Keratinocyte (primary cell): ENCODE data around the gene MARCHF6. TPM values are rescaled to one million over a fixed set of nuclear protein-coding genes. Genes with fewer than 3 reads are reported as not detected.

Experiments used
- DNase-seq: peaks from one replicate; pipeline ENCODE4 v3.0.0-alpha.2; 2011; ENCODE audit warnings: low read depth, missing footprints, low spot score
- FAIRE-seq: peaks from 2 replicates; lab custom pipeline; 2011; peaks lifted over from hg19 to GRCh38; lab: Jason Lieb, UNC
- H2AFZ ChIP-seq: 2 replicates; pipeline ENCODE4 v1.6.0; 2012; ENCODE audit warnings: low read length, control low read depth, inconsistent platforms; ENCODE audit not compliant: control insufficient read depth
- H3K27ac ChIP-seq: 2 replicates; pipeline ENCODE4 v1.5.1; 2011; ENCODE audit warnings: low read length; ENCODE audit not compliant: control insufficient read depth, insufficient read depth
- H3K27me3 ChIP-seq: 3 replicates; pipeline ENCODE4 v1.6.0; 2011; ENCODE audit warnings: low read length; ENCODE audit not compliant: control insufficient read depth, insufficient read depth; ENCODE audit errors: extremely low read depth
- H3K36me3 ChIP-seq, 2 experiments: 2 replicates in 1 of 2; 3 replicates in 1 of 2; pipeline ENCODE4 v1.5.1; 2011; ENCODE audit warnings: low read length in 2 of 2, mild to moderate bottlenecking in 1 of 2; ENCODE audit not compliant: control insufficient read depth in 2 of 2, insufficient read depth in 2 of 2; ENCODE audit errors: extremely low read depth in 1 of 2
- H3K4me1 ChIP-seq: 3 replicates; pipeline ENCODE4 v1.5.1; 2011; ENCODE audit warnings: low read length; ENCODE audit not compliant: control insufficient read depth, insufficient read depth; ENCODE audit errors: extremely low read depth
- H3K4me2 ChIP-seq: 3 replicates; pipeline ENCODE4 v1.6.0; 2011; ENCODE audit warnings: low read depth, low read length; ENCODE audit not compliant: control insufficient read depth, insufficient read depth; ENCODE audit errors: extremely low read depth
- H3K4me3 ChIP-seq, 3 experiments: fragments of 200-600 bp in 1 of 3; sonication (generic) in 1 of 3; 2 replicates in 2 of 3; 3 replicates in 1 of 3; pipeline ENCODE4 v1.5.1; 2011 to 2016; ENCODE audit warnings: low read length in 3 of 3, mild to moderate bottlenecking in 3 of 3, control low read depth in 2 of 3, inconsistent platforms in 1 of 3, low read depth in 1 of 3, mixed read lengths in 1 of 3, mixed run types in 1 of 3, moderate library complexity in 1 of 3; ENCODE audit not compliant: control insufficient read depth in 2 of 3, insufficient read depth in 2 of 3; ENCODE audit errors: extremely low read depth in 1 of 3
- H3K79me2 ChIP-seq: 2 replicates; pipeline ENCODE4 v1.6.0; 2012; ENCODE audit warnings: low read length; ENCODE audit not compliant: control insufficient read depth, insufficient read depth
- H3K9ac ChIP-seq: 3 replicates; pipeline ENCODE4 v1.6.0; 2011; ENCODE audit warnings: low read length; ENCODE audit not compliant: control insufficient read depth, insufficient read depth; ENCODE audit errors: extremely low read depth
- H3K9me1 ChIP-seq: 3 replicates; pipeline ENCODE4 v1.6.0; 2011; ENCODE audit warnings: low read length; ENCODE audit not compliant: control insufficient read depth, insufficient read depth; ENCODE audit errors: extremely low read depth
- H3K9me3 ChIP-seq: 2 replicates; pipeline ENCODE4 v1.5.1; 2012; ENCODE audit warnings: low read depth, low read length; ENCODE audit not compliant: control insufficient read depth
- H4K20me1 ChIP-seq: 3 replicates; pipeline ENCODE4 v1.6.0; 2011; ENCODE audit warnings: low read length; ENCODE audit not compliant: control insufficient read depth, insufficient read depth; ENCODE audit errors: extremely low read depth
- CTCF ChIP-seq, 3 experiments: IDR thresholded peaks in 1 of 3; conservative IDR thresholded peaks in 1 of 3; optimal IDR thresholded peaks in 1 of 3; 2 replicates in 2 of 3; 3 replicates in 1 of 3; pipeline versions ENCODE3 to v1.5.1; 2011; ENCODE audit warnings: low read length in 3 of 3, mild to moderate bottlenecking in 3 of 3, moderate library complexity in 2 of 3, control low read depth in 1 of 3, inconsistent platforms in 1 of 3; ENCODE audit not compliant: insufficient read depth in 2 of 3; ENCODE audit errors: extremely low read depth in 1 of 3
- EZH2 ChIP-seq: IDR thresholded peaks from one replicate; pipeline ENCODE4 v1.6.1; 2012; ENCODE audit warnings: inconsistent platforms, mild to moderate bottlenecking, low read length, moderate library complexity
- dilution Hi-C: fragments of 300-500 bp; cut with MboI; formaldehyde crosslinking; loops from one replicate; pipeline ENCODE4 v1.7.0; 2020; ENCODE audit warnings: low sequenced_read_pairs; ENCODE audit not compliant: extremely low pct_ligation_motif_present
- polyA plus RNA-seq, 5 experiments: library from polyadenylated mRNA; depleted of rRNA in 3 of 5; stranded (reverse) in 3 of 5; stranded (forward) in 1 of 5; unstranded in 1 of 5; fragments of >200 nt; gene quantifications; 1 replicate in 1 of 5; 2 replicates in 3 of 5; 3 replicates in 1 of 5; pipeline versions ENCODE4 v1.2.1 to v1.2.3, GENCODE V29; 2011 to 2012; ENCODE audit warnings: missing spikeins in 2 of 5, low read depth in 1 of 5, low replicate concordance in 1 of 5

The MARCHF6 gene
- polyA plus RNA-seq, 1 donor (not counting 4 experiments of a cell fraction or from before 2014, with no cell fraction given), result 196 TPM

GRCh38 chr5:10311595-10312425, 41.7 kb upstream of the MARCHF6 start:
- Histone ChIP-seq H3K4me3 (no peak overlapping the region), H3K9me3 (no peaks in the 10 kb centered on the region), H3K27me3 (no peaks in the 10 kb centered on the region), H3K9me1 (no peaks in the 10 kb centered on the region), H3K4me2 (no peak overlapping the region), H3K27ac (no peak overlapping the region), H3K4me1 (peaks cover 27% of the 10 kb centered on the region), H3K36me3 (no peaks in the 10 kb centered on the region), H2AFZ (no peak overlapping the region), H3K79me2 (no peaks in the 10 kb centered on the region), H3K9ac (no peak overlapping the region), H4K20me1 (no peaks in the 10 kb centered on the region)
- no peak for DNase-seq
- no peak for TF ChIP-seq CTCF (optimal IDR thresholded peaks at IDR 0.05 in 1 of 3, IDR thresholded peaks at IDR 0.05 in 1 of 3, conservative IDR thresholded peaks at IDR 0.05 in 1 of 3; ENCODE audit: extremely low read depth in 1 of 3, insufficient read depth in 2 of 3, low read length in 3 of 3)
- TF ChIP-seq EZH2, result no peak
- dilution Hi-C loops, result no loop called here
- no peak for FAIRE-seq

- no peaks in the 10 kb centered on the region for H4K20me1 ChIP-seq
- no peak overlapping the region for H3K4me2 ChIP-seq
- FAIRE-seq (no peak), DNase-seq (no peak)
- H3K4me3 ChIP-seq, result no peak overlapping the region
- H3K27me3 ChIP-seq, result no peaks in the 10 kb centered on the region
- peaks cover 8% of the 10 kb centered on the region for H3K4me1 ChIP-seq
- H3K9me1 ChIP-seq, result no peaks in the 10 kb centered on the region
- no peaks in the 10 kb centered on the region for H3K36me3 ChIP-seq
- H3K79me2 ChIP-seq, result no peaks in the 10 kb centered on the region
- H3K9me3 ChIP-seq, result no peaks in the 10 kb centered on the region
- H2AFZ ChIP-seq, result no peak overlapping the region
- TF ChIP-seq CTCF (optimal IDR thresholded peaks at IDR 0.05 in 1 of 3, IDR thresholded peaks at IDR 0.05 in 1 of 3, conservative IDR thresholded peaks at IDR 0.05 in 1 of 3; ENCODE audit: extremely low read depth in 1 of 3, insufficient read depth in 2 of 3, low read length in 3 of 3) (no peak), EZH2 (no peak)
- no peak overlapping the region for H3K27ac ChIP-seq
- dilution Hi-C loops, result no loop called here
- no peak overlapping the region for H3K9ac ChIP-seq
Measured at GRCh38 chr5:10315201-10315600, 38.3 kb upstream of the MARCHF6 start.
